HFF-Myc (cell line): ENCODE results near the gene THSD7B.

ENCODE experiments used
- DNase-seq: peaks from one replicate; pipeline ENCODE4 v3.0.0-alpha.2; 2011; ENCODE audit warnings: low read depth; ENCODE audit errors: extremely low read depth
- H3K4me3 ChIP-seq: replicated peaks from 2 replicates; pipeline ENCODE4 v1.5.1; 2011; ENCODE audit warnings: low read depth, mild to moderate bottlenecking, control low read depth, low read length
- CTCF ChIP-seq: IDR thresholded peaks from 2 replicates; pipeline ENCODE4 v1.5.1; 2012; ENCODE audit warnings: mild to moderate bottlenecking, low read depth, low read length, control low read depth; ENCODE audit errors: missing control alignments

Gene THSD7B

GRCh38 chr2:136801661-136802060, 36.3 kb downstream of the THSD7B start:
- TF ChIP-seq CTCF = no peak
- DNase-seq = no peak
- H3K4me3 ChIP-seq = no peak overlapping the region

GRCh38 chr2:136809998-136810397, 44.7 kb downstream of the THSD7B start:
- no peak overlapping the region for H3K4me3 ChIP-seq
- TF ChIP-seq CTCF = no peak
- no peak for DNase-seq

DNA sequence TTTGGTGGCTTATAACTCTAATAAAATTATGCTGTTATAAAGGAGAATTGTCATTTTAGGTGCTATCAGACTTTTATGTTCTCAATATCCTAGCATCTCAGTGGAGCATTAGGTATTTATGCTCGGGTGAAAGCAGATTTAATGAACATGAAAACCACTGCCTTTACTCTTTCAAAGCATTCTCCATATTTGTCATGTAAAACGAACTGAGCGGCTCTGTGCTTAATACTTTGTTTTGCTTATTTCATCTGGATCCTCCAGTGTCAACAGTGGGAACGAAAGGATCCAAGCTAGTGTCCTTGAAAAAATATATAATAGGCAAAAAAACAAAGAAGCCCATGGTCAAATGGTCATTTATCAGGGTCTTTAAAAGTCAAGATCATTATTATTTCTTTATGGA, 53.5 kb downstream of the THSD7B start:
- no peak for DNase-seq
- no peak for TF ChIP-seq CTCF
- no peak overlapping the region for H3K4me3 ChIP-seq

- TF ChIP-seq CTCF = no peak
- no peak for DNase-seq
- H3K4me3 ChIP-seq = no peak overlapping the region
These were observed 57.9 kb downstream of the THSD7B start for GRCh38 chr2:136823291-136823690.

DNA sequence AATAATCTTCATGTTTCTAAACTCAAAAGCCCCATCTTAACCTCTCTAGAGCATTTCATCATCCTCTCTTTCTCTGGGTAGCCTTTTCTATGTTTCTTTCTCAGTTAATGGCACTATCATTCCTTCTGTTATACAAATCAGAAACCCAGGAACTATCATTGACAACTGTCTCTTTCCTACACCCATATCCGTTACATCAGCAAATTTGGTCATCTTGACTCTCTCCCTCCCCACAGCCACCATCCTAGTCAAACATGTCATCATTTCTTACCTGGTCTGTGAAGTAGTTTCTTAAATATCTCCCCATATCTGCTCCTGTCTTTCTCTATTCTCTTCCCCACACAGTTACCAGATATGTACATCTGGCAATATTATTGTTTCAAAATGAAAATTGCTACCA, 62.8 kb downstream of the THSD7B start:
- H3K4me3 ChIP-seq = no peak overlapping the region
- no peak for DNase-seq
- TF ChIP-seq CTCF = no peak

- DNase-seq = no peak
- TF ChIP-seq CTCF = no peak
- no peak overlapping the region for H3K4me3 ChIP-seq
These were observed 63.4 kb downstream of the THSD7B start for GRCh38 chr2:136828774-136829173.

DNA sequence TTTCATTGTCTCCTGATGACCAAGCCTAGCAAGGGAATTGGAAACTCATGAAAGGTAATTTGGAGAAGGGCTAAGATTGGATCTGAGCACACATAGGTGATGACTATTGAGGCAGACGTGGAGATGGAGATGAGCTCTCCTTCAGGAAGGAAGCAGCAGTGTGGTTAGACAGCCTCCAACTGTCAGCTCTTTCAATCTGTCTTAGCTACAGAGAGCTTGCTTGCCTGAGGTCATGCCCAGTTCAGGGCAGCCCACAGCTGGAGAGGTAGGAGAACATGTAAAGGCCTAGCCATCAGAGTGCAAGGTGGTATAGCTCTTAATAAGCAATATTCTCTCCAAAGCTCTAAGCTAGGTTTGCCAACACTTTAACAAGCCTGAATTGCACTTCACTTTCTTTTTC, 79.2 kb downstream of the THSD7B start:
- DNase-seq = no peak
- no peak for TF ChIP-seq CTCF
- H3K4me3 ChIP-seq = no peak overlapping the region
